Measurements from ENCODE around the gene TNNI3K.
A peak's percentile ranks its signal among the peaks of the same experiment; 100 is the strongest.
"Not testable (repeated sequence)": the region's sequence is repeated elsewhere in the genome, so short reads cannot be mapped to it uniquely, and the experiment has no call there.

The TNNI3K gene, protein sequence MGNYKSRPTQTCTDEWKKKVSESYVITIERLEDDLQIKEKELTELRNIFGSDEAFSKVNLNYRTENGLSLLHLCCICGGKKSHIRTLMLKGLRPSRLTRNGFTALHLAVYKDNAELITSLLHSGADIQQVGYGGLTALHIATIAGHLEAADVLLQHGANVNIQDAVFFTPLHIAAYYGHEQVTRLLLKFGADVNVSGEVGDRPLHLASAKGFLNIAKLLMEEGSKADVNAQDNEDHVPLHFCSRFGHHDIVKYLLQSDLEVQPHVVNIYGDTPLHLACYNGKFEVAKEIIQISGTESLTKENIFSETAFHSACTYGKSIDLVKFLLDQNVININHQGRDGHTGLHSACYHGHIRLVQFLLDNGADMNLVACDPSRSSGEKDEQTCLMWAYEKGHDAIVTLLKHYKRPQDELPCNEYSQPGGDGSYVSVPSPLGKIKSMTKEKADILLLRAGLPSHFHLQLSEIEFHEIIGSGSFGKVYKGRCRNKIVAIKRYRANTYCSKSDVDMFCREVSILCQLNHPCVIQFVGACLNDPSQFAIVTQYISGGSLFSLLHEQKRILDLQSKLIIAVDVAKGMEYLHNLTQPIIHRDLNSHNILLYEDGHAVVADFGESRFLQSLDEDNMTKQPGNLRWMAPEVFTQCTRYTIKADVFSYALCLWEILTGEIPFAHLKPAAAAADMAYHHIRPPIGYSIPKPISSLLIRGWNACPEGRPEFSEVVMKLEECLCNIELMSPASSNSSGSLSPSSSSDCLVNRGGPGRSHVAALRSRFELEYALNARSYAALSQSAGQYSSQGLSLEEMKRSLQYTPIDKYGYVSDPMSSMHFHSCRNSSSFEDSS

DNA sequence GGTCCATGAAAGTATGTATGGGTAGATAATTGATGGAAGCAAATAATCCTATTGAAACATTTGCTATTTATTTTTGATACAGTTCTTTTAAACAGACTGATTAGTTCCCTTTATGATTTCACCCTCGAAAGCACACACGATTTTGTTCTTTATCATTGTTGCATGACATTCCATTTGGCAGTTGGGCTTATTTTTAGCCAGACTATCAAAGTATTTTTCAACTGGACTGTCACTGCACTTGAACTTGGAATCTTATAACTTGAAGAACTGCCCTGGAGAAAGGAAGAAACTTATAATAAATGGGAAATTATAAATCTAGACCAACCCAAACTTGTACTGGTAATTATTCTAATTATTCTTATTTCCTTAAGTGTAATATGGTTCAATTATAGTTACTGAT lies at the start of gene TNNI3K:
TNNI3K (plus strand) TSS at position 235 of the 400 bp plus-strand sequence; CDS start at position 300, 65 bp downstream.
- DNase-seq, result no peak

GRCh38 chr1:74193908-74194307 lies 41.3 kb upstream of the TNNI3K start:
- DNase-seq, result no peak

- DNase-seq, result no peak
Observed at GRCh38 chr1:74195339-74195738, 39.8 kb upstream of the TNNI3K start.

GRCh38 chr1:74197255-74197654 lies 37.9 kb upstream of the TNNI3K start:
- no peak for DNase-seq

- peak; percentile 97 for DNase-seq
Observed at GRCh38 chr1:74197657-74198552, 37.3 kb upstream of the TNNI3K start, which contains the start of the genes FPGT and LRRIQ3. FPGT (plus strand) TSS chr1:74198242; CDS start chr1:74198279, 37 bp downstream. LRRIQ3 (minus strand) TSS chr1:74198176; CDS start chr1:74183684, 14,492 bp downstream.

- no peak for DNase-seq
Observed at GRCh38 chr1:74199504-74199903, 35.7 kb upstream of the TNNI3K start.

- DNase-seq, result no peak
Observed at GRCh38 chr1:74205266-74205665, 29.9 kb upstream of the TNNI3K start.

- no peak for DNase-seq
Observed at GRCh38 chr1:74215229-74215628, 20.0 kb upstream of the TNNI3K start.

DNA sequence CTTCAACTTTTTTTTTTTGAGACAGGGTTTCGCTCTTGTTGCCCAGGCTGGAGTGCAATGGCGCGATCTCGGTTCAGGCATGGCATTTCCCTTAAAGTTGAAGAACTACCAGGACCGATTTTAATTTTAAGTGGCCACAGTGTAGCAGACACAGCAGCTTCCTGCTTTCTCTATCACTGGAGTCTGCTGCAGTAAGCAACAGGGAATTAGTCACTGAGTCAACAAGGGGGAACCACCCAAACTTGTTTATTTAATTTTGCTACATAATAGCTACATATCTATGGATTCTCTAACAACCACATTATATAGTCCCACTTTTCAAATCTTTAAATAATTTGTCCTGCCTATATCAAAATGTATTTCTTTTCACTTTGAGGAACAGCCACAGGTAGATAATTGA lies 12.5 kb upstream of the TNNI3K start:
- DNase-seq, result no peak

DNA sequence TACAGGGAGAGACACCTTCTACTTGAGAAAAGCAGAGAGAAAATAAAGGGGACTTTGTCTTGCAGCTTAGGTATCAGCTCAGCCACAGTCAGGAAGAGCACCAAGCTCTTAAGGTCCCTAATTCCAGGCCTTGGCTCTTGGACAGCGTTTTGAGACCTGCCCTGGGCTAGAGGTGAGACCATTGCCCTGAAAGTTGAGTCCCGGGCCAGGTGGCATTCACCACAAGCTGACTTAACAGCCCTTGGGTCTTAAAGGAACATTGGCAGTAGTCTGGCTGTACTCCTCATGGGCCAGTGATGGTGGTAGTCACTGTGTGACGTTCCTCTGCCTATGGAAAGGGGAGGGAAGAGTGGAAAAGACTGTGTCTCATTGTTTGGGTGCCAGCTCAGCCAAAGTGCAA lies 11.7 kb upstream of the TNNI3K start:
- DNase-seq, result no peak

GRCh38 chr1:74236440-74236839 lies 1.3 kb downstream of the TNNI3K start:
- DNase-seq, result no peak

DNA sequence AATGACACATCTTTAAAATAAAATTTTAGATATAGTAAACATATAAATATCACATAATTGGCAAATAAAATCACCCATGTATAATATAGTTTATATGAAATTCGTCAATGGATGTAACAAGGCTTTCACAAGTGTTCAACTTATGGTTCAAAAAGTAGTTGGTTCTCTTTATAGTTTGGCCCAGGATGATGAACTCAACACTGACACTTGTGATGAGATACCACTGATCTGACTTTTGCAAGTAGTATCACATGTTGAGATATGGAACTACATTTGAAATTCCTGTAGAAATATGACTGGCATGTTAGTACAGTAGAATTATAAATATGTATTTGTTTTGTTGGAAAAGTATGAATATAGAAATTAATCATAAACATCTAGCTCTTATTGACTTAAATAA lies 1.8 kb downstream of the TNNI3K start:
- DNase-seq, result no peak

- DNase-seq, result no peak
Observed at GRCh38 chr1:74237787-74238186, 2.6 kb downstream of the TNNI3K start.

DNA sequence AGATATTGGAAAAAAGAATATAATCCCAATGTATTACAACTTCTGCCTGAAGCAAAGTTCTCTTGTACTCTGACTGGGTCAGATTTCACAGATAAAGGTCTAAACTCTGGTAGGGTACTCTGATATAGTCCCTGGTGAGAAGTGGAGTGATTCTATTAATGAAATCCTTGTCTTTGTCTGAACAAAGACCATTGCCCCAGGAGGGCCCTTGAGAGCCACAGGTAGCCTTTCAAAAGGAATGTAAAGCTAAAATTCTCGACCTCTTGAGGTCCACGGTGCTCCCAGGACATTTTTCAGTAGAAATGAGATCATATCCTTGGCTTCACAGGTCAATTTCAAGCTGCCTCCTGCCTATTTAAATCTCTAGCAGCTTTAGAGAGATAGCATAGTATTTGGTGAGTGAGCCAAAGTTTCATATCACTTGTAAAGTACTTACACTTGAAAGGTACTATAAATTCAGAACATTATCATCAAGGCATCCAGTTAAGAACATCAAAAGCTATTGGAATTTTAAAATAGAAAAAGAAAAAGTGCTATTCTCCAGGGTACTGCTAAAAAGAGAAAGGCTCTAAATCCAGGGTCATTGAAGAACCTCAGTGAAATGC lies 10.1 kb downstream of the TNNI3K start:
- DNase-seq, result no peak

DNA sequence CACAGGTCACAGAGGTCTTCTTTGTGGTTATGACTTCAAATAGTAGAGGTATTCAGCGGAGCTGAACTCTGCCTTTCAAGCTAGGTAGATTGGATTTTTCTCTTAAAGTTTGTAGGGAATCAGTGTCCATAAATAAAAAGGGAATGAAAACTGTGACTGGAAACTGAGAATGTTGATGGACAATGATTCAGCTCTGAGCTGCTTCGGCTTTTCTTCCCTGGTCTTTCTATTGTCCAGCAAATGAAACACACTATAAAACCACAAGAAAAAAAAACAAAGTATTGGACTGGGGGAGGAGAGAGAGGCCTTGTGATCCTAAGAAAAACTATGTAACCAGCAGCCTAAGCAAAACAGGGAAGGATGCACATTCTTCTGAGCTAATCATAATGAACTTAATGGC lies 11.1 kb downstream of the TNNI3K start:
- no peak for DNase-seq

- DNase-seq, result no peak
Observed at GRCh38 chr1:74247881-74248528, 12.8 kb downstream of the TNNI3K start.

GRCh38 chr1:74253243-74253824 lies 18.1 kb downstream of the TNNI3K start:
- not testable (repeated sequence) for DNase-seq

DNA sequence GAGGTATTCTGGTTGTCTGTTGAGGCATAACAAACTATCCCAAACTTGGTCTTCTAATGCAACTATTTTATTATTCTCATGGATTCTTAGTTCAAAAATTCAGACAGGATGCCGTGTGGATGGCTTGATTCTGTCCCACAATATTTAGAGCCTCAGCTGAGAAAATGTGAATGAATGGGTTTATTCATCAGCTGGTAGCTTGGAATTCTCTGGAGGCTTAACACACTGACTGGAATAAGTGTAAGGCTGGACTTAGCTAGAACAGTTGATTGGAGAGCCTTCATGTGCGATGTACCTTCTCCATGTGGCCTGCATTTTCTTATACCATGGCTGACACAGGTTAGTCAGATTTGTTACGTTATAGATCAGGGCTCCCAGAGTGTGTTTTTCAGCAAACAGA lies 30.8 kb downstream of the TNNI3K start:
- DNase-seq, result no peak

DNA sequence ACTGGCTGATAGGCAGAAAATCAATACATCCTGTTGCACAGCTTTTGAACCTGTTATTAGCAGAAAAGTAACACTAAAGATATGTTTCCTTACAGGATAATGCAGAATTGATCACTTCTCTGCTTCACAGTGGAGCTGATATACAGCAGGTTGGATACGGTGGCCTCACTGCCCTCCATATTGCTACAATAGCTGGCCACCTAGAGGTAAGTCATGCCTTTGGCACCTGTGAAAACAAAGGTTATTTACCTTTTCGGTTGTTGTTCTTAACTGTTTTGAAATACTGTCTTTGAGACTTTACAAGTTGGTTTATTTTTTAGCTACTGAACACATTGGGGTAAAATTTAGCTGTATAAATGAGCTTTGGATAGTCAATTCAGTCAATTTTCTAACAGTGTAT lies 36.3 kb downstream of the TNNI3K start:
- no peak for DNase-seq

GRCh38 chr1:74280642-74281396 lies 45.6 kb downstream of the TNNI3K start:
- no peak for DNase-seq

- no peak for DNase-seq
Observed at GRCh38 chr1:74286414-74286813, 51.2 kb downstream of the TNNI3K start.

Data from NCI-H1105 (cell line).